SU-DHL-6 (cell line): ENCODE measurements around the gene EHBP1.

ENCODE experiments used
- EZH2phosphoT487 ChIP-seq: fragments of 200-600 bp; sonication (generic), shearing (Covaris generic); conservative IDR thresholded peaks from 2 replicates; pipeline ENCODE4 v1.6.1; 2018; ENCODE audit warnings: mild to moderate bottlenecking, antibody characterized with exemption, low read length, moderate library complexity, mixed read lengths
- TF ChIP-seq, protein P1 (sequence below): fragments of 200-600 bp; sonication (generic); IDR thresholded peaks from one replicate; pipeline ENCODE4 v1.5.1; 2017; ENCODE audit warnings: antibody characterized with exemption, mild to moderate bottlenecking, low read length, moderate library complexity; ENCODE audit not compliant: insufficient read depth, poor library complexity, severe bottlenecking

DNA sequence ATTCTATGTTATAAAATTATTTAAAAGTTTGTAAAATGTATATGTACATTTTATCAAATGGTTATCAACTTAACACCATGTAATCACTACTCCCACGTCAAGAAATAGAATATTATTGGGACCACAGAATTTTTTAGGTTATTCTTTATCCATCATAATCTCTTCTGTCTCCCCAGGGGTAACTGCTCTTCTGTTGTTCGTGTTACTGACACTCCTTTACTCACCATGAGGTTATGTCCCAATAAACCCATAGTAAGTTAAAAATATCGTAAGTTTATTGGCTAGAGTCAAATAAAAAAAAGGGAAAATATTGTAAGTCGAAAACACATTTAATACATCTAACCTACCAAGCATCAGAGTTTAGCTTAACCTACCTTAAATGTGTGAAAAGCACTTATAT, 359.1 kb downstream of the EHBP1 start:
- TF ChIP-seq, protein P1, sequence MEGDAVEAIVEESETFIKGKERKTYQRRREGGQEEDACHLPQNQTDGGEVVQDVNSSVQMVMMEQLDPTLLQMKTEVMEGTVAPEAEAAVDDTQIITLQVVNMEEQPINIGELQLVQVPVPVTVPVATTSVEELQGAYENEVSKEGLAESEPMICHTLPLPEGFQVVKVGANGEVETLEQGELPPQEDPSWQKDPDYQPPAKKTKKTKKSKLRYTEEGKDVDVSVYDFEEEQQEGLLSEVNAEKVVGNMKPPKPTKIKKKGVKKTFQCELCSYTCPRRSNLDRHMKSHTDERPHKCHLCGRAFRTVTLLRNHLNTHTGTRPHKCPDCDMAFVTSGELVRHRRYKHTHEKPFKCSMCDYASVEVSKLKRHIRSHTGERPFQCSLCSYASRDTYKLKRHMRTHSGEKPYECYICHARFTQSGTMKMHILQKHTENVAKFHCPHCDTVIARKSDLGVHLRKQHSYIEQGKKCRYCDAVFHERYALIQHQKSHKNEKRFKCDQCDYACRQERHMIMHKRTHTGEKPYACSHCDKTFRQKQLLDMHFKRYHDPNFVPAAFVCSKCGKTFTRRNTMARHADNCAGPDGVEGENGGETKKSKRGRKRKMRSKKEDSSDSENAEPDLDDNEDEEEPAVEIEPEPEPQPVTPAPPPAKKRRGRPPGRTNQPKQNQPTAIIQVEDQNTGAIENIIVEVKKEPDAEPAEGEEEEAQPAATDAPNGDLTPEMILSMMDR, result no peak
- no peak for TF ChIP-seq EZH2phosphoT487
